ENCODE measurements around the gene TRIM26. TPM values are rescaled to one million over a fixed set of nuclear protein-coding genes. Genes with fewer than 3 reads are reported as not detected.

Gene TRIM26
- polyA plus RNA-seq, 1 of the 3 experiments (the other 2 are of a cell fraction) = 26.1 TPM

GRCh38 chr6:30151580-30151979 lies 61.6 kb downstream of the TRIM26 start:
- peaks cover 8% of the 10 kb centered on the region; the same call in 1 of the 2 replicates for H3K27me3 ChIP-seq (ENCODE audit: insufficient read depth)
- no peaks in the 10 kb centered on the region for H3K36me3 ChIP-seq (replicated peaks in 1 of 2; ENCODE audit: control insufficient read depth in 1 of 2, insufficient read depth in 2 of 2, low read length in 1 of 2)
- WGBS (ENCODE audit: low lambda C conversion rate) = 39% methylated on average over 3 of the region's 3 CpGs
- H3K79me2 ChIP-seq (ENCODE audit: insufficient read depth) = no peaks in the 10 kb centered on the region
- no peak for DNase-seq
- CTCF ChIA-PET = interaction anchor here (0.9 to 6.4 kb wide), 5 partner anchors 17 to 48 kb away, joined by 3 to 38 read pairs (median 5); no protein-coding TSS in a partner anchor
- no peak overlapping the region for H3K4me3 ChIP-seq (ENCODE audit: low read depth in 2 of 2, low read length in 1 of 2)
- H4K20me1 ChIP-seq (ENCODE audit: insufficient read depth) = no peaks in the 10 kb centered on the region
- no peaks in the 10 kb centered on the region for H3K9me2 ChIP-seq
- no peak overlapping the region for H2AFZ ChIP-seq (ENCODE audit: low read depth)
- no peaks in the 10 kb centered on the region for H3K9me3 ChIP-seq
- H3K4me1 ChIP-seq (ENCODE audit: control insufficient read depth in 1 of 2, insufficient read depth in 2 of 2, low read depth in 1 of 2, low read length in 1 of 2) = no peaks in the 10 kb centered on the region; a peak in 1 of 4 replicates
- H3K9ac ChIP-seq = no peak overlapping the region
- no peaks in the 10 kb centered on the region for H3F3A ChIP-seq (replicated peaks; ENCODE audit: insufficient read depth)
- POLR2A ChIA-PET = no interaction called here
- no peak overlapping the region for H3K4me2 ChIP-seq
- TF ChIP-seq MEF2A (IDR thresholded peaks at IDR 0.05; ENCODE audit: borderline replicate concordance, low read depth) (no peak), SIN3A (IDR thresholded peaks at IDR 0.05; ENCODE audit: borderline replicate concordance, low read depth, low read length) (no peak), FOXM1 (IDR thresholded peaks at IDR 0.05; ENCODE audit: low read depth) (no peak), TEAD4 (IDR thresholded peaks at IDR 0.05; ENCODE audit: borderline replicate concordance, insufficient read depth) (no peak)
- no peak overlapping the region for H3K27ac ChIP-seq (ENCODE audit: low read depth in 2 of 2, low read length in 1 of 2)

- Histone ChIP-seq H3K9ac (no peak overlapping the region), H3K9me2 (no peaks in the 10 kb centered on the region), H4K20me1 (ENCODE audit: insufficient read depth) (no peaks in the 10 kb centered on the region), H3K79me2 (ENCODE audit: insufficient read depth) (no peaks in the 10 kb centered on the region), H3F3A (replicated peaks; ENCODE audit: insufficient read depth) (no peaks in the 10 kb centered on the region), H3K27ac (ENCODE audit: low read depth in 2 of 2, low read length in 1 of 2) (no peak overlapping the region), H3K4me1 (ENCODE audit: control insufficient read depth in 1 of 2, insufficient read depth in 2 of 2, low read depth in 1 of 2, low read length in 1 of 2) (no peaks in the 10 kb centered on the region; a peak in 1 of 4 replicates), H3K4me2 (no peak overlapping the region), H2AFZ (ENCODE audit: low read depth) (no peak overlapping the region), H3K36me3 (replicated peaks in 1 of 2; ENCODE audit: control insufficient read depth in 1 of 2, insufficient read depth in 2 of 2, low read length in 1 of 2) (no peaks in the 10 kb centered on the region), H3K4me3 (ENCODE audit: low read depth in 2 of 2, low read length in 1 of 2) (no peak overlapping the region), H3K9me3 (no peaks in the 10 kb centered on the region), H3K27me3 (ENCODE audit: insufficient read depth) (peaks cover 16% of the 10 kb centered on the region; the same call in 1 of the 2 replicates)
- no peak for TF ChIP-seq GABPA (IDR thresholded peaks at IDR 0.05; ENCODE audit: low read depth)
- no peak for TF ChIP-seq RCOR1 (IDR thresholded peaks at IDR 0.05; ENCODE audit: low read length)
- TF ChIP-seq EZH2phosphoT487 (IDR thresholded peaks at IDR 0.05; ENCODE audit: borderline replicate concordance, low read depth) = no peak
- ChIA-PET CTCF (interaction anchor here (0.9 to 6.4 kb wide), 5 partner anchors 18 to 48 kb away, joined by 3 to 38 read pairs (median 5); no protein-coding TSS in a partner anchor), POLR2A (no interaction called here)
- 34% methylated on average over 8 of the region's 10 CpGs for WGBS (ENCODE audit: low lambda C conversion rate)
- no peak for DNase-seq
Observed at GRCh38 chr6:30150671-30151395, 62.4 kb downstream of the TRIM26 start.

DNA sequence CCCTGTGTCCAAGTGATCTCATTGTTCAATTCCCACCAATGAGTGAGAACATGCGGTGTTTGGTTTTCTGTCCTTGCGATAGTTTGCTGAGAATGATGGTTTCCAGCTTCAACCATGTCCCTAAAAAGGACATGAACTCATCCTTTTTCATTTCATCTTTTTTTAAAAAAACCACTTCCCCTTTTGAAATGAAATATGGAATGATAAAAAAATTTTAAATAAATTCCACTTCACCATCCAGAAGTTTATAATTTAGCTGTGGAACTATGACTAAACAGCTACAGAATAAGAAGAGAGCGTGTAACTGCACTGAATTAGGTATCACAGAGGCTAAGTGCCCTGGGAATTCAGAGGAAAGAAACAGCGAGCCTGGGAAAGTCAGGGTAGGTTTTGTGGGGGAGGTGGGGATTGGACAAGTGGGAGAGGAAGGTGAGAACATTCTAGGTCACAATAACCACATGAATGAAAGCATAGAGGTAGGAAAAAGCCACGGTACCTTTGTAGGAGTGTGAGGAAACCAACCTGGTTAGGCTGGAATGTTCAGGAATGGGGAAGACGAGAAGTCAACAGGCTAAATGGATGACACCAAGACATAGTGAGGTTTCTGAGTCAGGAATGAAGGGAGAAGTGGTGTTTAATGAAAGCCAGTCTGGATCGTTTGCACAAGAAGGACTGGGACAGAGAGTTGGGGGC lies 63.2 kb downstream of the TRIM26 start:
- Histone ChIP-seq H3K4me3 (ENCODE audit: low read depth in 2 of 2, low read length in 1 of 2) (no peak overlapping the region), H3K9ac (no peak overlapping the region), H2AFZ (ENCODE audit: low read depth) (no peak overlapping the region), H3K9me2 (no peaks in the 10 kb centered on the region), H3K4me2 (no peak overlapping the region), H3K27ac (ENCODE audit: low read depth in 2 of 2, low read length in 1 of 2) (no peak overlapping the region), H3K4me1 (ENCODE audit: control insufficient read depth in 1 of 2, insufficient read depth in 2 of 2, low read depth in 1 of 2, low read length in 1 of 2) (no peaks in the 10 kb centered on the region; a peak in 1 of 4 replicates), H4K20me1 (ENCODE audit: insufficient read depth) (no peaks in the 10 kb centered on the region), H3F3A (replicated peaks; ENCODE audit: insufficient read depth) (no peaks in the 10 kb centered on the region), H3K36me3 (replicated peaks in 1 of 2; ENCODE audit: control insufficient read depth in 1 of 2, insufficient read depth in 2 of 2, low read length in 1 of 2) (no peaks in the 10 kb centered on the region), H3K27me3 (ENCODE audit: insufficient read depth) (peaks cover 18% of the 10 kb centered on the region; the same call in 1 of the 2 replicates), H3K9me3 (no peaks in the 10 kb centered on the region), H3K79me2 (ENCODE audit: insufficient read depth) (no peaks in the 10 kb centered on the region)
- no peak for DNase-seq
- 23% methylated on average over 7 of the region's 7 CpGs for WGBS (ENCODE audit: low lambda C conversion rate)
- ChIA-PET POLR2A (no interaction called here), CTCF (interaction anchor here (2.8 to 6.4 kb wide), 2 partner anchors 18 to 47 kb away, joined by 11 to 38 read pairs; no protein-coding TSS in a partner anchor)
- TF ChIP-seq POLR2AphosphoS5 (IDR thresholded peaks at IDR 0.05; ENCODE audit: low read depth, low read length) (no peak), ZBTB33 (IDR thresholded peaks at IDR 0.05; ENCODE audit: borderline replicate concordance, low read depth) (no peak), YY1 (IDR thresholded peaks at IDR 0.05; ENCODE audit: low read depth) (no peak), PBX3 (IDR thresholded peaks at IDR 0.05) (no peak), ELF1 (IDR thresholded peaks at IDR 0.05) (no peak), RCOR1 (IDR thresholded peaks at IDR 0.05; ENCODE audit: low read length) (no peak), TCF12 (IDR thresholded peaks at IDR 0.05) (no peak), EZH2phosphoT487 (IDR thresholded peaks at IDR 0.05; ENCODE audit: borderline replicate concordance, low read depth) (no peak), NRF1 (IDR thresholded peaks at IDR 0.05; ENCODE audit: low read depth, low read length) (no peak)
- TF ChIP-seq, protein P1, sequence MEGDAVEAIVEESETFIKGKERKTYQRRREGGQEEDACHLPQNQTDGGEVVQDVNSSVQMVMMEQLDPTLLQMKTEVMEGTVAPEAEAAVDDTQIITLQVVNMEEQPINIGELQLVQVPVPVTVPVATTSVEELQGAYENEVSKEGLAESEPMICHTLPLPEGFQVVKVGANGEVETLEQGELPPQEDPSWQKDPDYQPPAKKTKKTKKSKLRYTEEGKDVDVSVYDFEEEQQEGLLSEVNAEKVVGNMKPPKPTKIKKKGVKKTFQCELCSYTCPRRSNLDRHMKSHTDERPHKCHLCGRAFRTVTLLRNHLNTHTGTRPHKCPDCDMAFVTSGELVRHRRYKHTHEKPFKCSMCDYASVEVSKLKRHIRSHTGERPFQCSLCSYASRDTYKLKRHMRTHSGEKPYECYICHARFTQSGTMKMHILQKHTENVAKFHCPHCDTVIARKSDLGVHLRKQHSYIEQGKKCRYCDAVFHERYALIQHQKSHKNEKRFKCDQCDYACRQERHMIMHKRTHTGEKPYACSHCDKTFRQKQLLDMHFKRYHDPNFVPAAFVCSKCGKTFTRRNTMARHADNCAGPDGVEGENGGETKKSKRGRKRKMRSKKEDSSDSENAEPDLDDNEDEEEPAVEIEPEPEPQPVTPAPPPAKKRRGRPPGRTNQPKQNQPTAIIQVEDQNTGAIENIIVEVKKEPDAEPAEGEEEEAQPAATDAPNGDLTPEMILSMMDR (IDR thresholded peaks at IDR 0.05) = no peak

Measured in SK-N-SH (cell line).